A673 (cell line): ENCODE results near the gene VDR. TPM values are rescaled to one million over a fixed set of nuclear protein-coding genes. Genes with fewer than 3 reads are reported as not detected.

Experiments used
- BruUV-seq: library from RNA; stranded (reverse); fragments of 400-500 nt; replicated peaks from 2 replicates; lab custom pipeline; 2021; lab: Mats Ljungman, UMichigan
- CTCF ChIA-PET: fragments of 300-600 bp; sonication (Branson Sonifier 250); formaldehyde crosslinking; loops from one replicate; lab custom pipeline; 2022; ENCODE audit warnings: antibody characterized with exemption; lab: Charles Lee
- POLR2A ChIA-PET: fragments of 300-600 bp; sonication (Branson Sonifier 250); formaldehyde crosslinking; loops from one replicate; lab custom pipeline; 2022; ENCODE audit warnings: antibody characterized with exemption; ENCODE audit not compliant: low non-redundant PET; lab: Charles Lee
- DNase-seq: peaks from one replicate; pipeline ENCODE4 v3.0.0-alpha.2; 2015; ENCODE audit warnings: low spot score
- H3K27ac ChIP-seq: fragments of 200-600 bp; sonication (generic); 2 replicates; pipeline ENCODE4 v1.5.1; 2016; ENCODE audit warnings: mixed run types, low read depth, mild to moderate bottlenecking, mixed read lengths, antibody characterized with exemption, low read length; ENCODE audit not compliant: poor library complexity, severe bottlenecking
- H3K27me3 ChIP-seq: fragments of 200-600 bp; sonication (generic); replicated peaks from 2 replicates; pipeline ENCODE4 v1.6.1; 2017; ENCODE audit warnings: mixed run types, low read depth, mild to moderate bottlenecking, mixed read lengths, antibody characterized with exemption, low read length; ENCODE audit not compliant: insufficient read depth, poor library complexity
- H3K36me3 ChIP-seq: fragments of 200-600 bp; sonication (generic); 2 replicates; pipeline ENCODE4 v1.6.1; 2016; ENCODE audit warnings: mixed run types, mild to moderate bottlenecking, mixed read lengths, antibody characterized with exemption, low read length; ENCODE audit not compliant: insufficient read depth, poor library complexity, severe bottlenecking
- H3K4me1 ChIP-seq: fragments of 200-600 bp; sonication (generic); 2 replicates; pipeline ENCODE4 v1.6.1; 2017; ENCODE audit warnings: mixed run types, mild to moderate bottlenecking, mixed read lengths, antibody characterized with exemption, low read length; ENCODE audit not compliant: insufficient read depth, poor library complexity, severe bottlenecking
- H3K4me3 ChIP-seq: fragments of 200-600 bp; sonication (generic); 2 replicates; pipeline ENCODE4 v1.5.1; 2016; ENCODE audit warnings: low read depth, mixed run types, mild to moderate bottlenecking, mixed read lengths, low read length; ENCODE audit not compliant: poor library complexity, severe bottlenecking
- H3K9me3 ChIP-seq: fragments of 200-600 bp; sonication (generic); 2 replicates; pipeline ENCODE4 v1.6.1; 2016; ENCODE audit warnings: mixed run types, low read depth, mild to moderate bottlenecking, mixed read lengths, antibody characterized with exemption, low read length; ENCODE audit not compliant: poor library complexity, severe bottlenecking
- EZH2 ChIP-seq: fragments of 200-600 bp; sonication (generic); IDR thresholded peaks from 2 replicates; pipeline ENCODE4 v1.6.1; 2017; ENCODE audit warnings: borderline replicate concordance, low read depth, mild to moderate bottlenecking, mixed read lengths, antibody characterized with exemption, low read length; ENCODE audit not compliant: poor library complexity, severe bottlenecking
- intact Hi-C: fragments of 100-400 bp; cut with micrococcal nuclease; formaldehyde crosslinking; loops from one replicate; pipeline ENCODE4 v1.10.0; 2022; ENCODE audit not compliant: unreplicated experiment
- total RNA-seq: library from RNA; stranded (reverse); gene quantifications from 2 replicates; pipeline ENCODE4 v1.2.3, GENCODE V29; 2021
- TF ChIP-seq, protein P1 (sequence below): fragments of 300-800, 200-600 bp; sonication (generic); conservative IDR thresholded peaks from 2 replicates; pipeline ENCODE4 v1.5.1; 2017; ENCODE audit warnings: low read depth, mild to moderate bottlenecking, antibody characterized with exemption, low read length, moderate library complexity, mixed read lengths

Gene VDR
- total RNA-seq, 1 experiment from 2014 or later: 0.43 TPM

GRCh38 chr12:47855502-47855901, 49.3 kb downstream of the VDR start:
- H3K4me3 ChIP-seq: no peak overlapping the region
- H3K27ac ChIP-seq: no peak overlapping the region
- POLR2A ChIA-PET: no interaction called here
- CTCF ChIA-PET: no interaction called here
- H3K36me3 ChIP-seq: no peaks in the 10 kb centered on the region
- no peaks in the 10 kb centered on the region for H3K4me1 ChIP-seq
- intact Hi-C loops: no loop called here
- no peaks in the 10 kb centered on the region for H3K27me3 ChIP-seq
- TF ChIP-seq, protein P1, sequence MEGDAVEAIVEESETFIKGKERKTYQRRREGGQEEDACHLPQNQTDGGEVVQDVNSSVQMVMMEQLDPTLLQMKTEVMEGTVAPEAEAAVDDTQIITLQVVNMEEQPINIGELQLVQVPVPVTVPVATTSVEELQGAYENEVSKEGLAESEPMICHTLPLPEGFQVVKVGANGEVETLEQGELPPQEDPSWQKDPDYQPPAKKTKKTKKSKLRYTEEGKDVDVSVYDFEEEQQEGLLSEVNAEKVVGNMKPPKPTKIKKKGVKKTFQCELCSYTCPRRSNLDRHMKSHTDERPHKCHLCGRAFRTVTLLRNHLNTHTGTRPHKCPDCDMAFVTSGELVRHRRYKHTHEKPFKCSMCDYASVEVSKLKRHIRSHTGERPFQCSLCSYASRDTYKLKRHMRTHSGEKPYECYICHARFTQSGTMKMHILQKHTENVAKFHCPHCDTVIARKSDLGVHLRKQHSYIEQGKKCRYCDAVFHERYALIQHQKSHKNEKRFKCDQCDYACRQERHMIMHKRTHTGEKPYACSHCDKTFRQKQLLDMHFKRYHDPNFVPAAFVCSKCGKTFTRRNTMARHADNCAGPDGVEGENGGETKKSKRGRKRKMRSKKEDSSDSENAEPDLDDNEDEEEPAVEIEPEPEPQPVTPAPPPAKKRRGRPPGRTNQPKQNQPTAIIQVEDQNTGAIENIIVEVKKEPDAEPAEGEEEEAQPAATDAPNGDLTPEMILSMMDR: no peak
- TF ChIP-seq EZH2: no peak
- no TSS peak for BruUV-seq
- no peaks in the 10 kb centered on the region for H3K9me3 ChIP-seq
- no peak for DNase-seq

DNA sequence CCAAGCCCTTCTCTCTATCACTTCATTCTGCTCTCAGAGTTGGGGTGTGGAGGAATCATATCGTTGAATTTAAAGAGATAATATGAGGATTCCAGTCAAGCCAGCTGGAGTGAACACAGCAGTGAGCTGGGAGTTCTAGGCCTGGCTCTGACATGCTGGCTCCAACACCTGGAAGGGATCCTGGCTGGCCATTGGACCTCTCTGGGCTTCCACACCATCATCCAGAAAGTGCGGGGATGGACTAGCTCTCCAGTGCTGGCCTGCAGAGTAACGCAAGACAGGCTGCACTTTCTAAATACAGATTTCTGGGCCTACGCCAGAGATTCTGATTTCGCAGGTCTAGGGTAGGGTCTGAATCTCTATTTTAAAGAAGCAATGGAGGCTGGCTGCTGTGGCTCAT, 50.3 kb downstream of the VDR start:
- intact Hi-C loops: no loop called here
- H3K9me3 ChIP-seq: no peaks in the 10 kb centered on the region
- POLR2A ChIA-PET: no interaction called here

DNA sequence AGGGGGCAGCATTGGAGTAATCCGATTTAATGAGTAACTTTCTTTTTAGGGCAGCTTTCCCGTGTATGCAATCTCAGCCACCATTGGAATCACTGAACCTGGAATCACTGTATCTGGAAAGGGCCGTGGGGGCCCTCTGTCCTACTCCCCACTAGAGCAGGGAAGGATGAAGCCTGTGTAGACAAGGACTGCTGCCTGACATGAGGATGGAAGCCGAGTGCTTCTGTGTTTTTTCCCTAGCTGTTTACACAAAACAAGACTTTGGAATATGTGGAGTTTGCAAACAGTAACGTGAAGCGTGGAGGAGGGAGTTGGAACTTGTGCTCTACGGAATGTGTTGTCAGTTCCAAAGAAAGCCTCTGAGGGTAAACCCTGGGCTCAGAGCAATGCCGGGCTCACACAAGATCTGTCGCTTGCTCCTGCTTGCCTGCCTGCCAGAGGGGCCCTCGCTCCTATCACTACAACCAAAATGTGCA, 52.7 kb downstream of the VDR start:
- Histone ChIP-seq H3K4me3 (no peak overlapping the region), H3K27ac (no peak overlapping the region), H3K4me1 (no peaks in the 10 kb centered on the region), H3K27me3 (no peaks in the 10 kb centered on the region), H3K9me3 (no peaks in the 10 kb centered on the region), H3K36me3 (no peaks in the 10 kb centered on the region)
- POLR2A ChIA-PET: no interaction called here
- CTCF ChIA-PET: interaction anchor here (0.5 kb wide), 1 partner anchor 1117 kb away, joined by 4 read pairs; no protein-coding TSS in a partner anchor
- DNase-seq: no peak
- TF ChIP-seq EZH2: no peak
- TF ChIP-seq, protein P1: no peak
- BruUV-seq: no TSS peak
- intact Hi-C loops: no loop called here

More for the DNA sequence above, 50.3 kb downstream of the VDR start:
- Histone ChIP-seq H3K4me1 (no peaks in the 10 kb centered on the region), H3K27me3 (no peaks in the 10 kb centered on the region), H3K4me3 (no peak overlapping the region), H3K27ac (no peak overlapping the region), H3K36me3 (no peaks in the 10 kb centered on the region)
- no TSS peak for BruUV-seq
- DNase-seq: no peak
- TF ChIP-seq, protein P1: no peak
- TF ChIP-seq EZH2: no peak
- CTCF ChIA-PET: no interaction called here
